Liver (tissue), 9 donors: ENCODE measurements around the gene MAML3. TPM values are rescaled to one million over a fixed set of nuclear protein-coding genes. Genes with fewer than 3 reads are reported as not detected.

Experiments used
- DNase-seq: peaks from one replicate; pipeline ENCODE4 v3.0.0-alpha.2; 2017; ENCODE audit warnings: low spot score
- H3K27ac ChIP-seq, 2 donors: one replicate each; pipeline ENCODE4 v1.7.0; 2013; ENCODE audit warnings: inconsistent platforms in 2 of 2, low read length in 2 of 2, control low read depth in 1 of 2, low read depth in 1 of 2, mild to moderate bottlenecking in 1 of 2
- H3K27me3 ChIP-seq, 4 donors: one replicate each; pipeline versions ENCODE4 v1.6.1 to v1.7.0; 2013; ENCODE audit warnings: low read length in 3 of 4, inconsistent platforms in 1 of 4, mild to moderate bottlenecking in 1 of 4, moderate library complexity in 1 of 4; ENCODE audit not compliant: control insufficient read depth in 4 of 4, insufficient read depth in 4 of 4
- H3K36me3 ChIP-seq, 4 donors: one replicate each; pipeline versions ENCODE4 v1.6.1 to v1.7.0; 2013; ENCODE audit warnings: low read length in 3 of 4, mild to moderate bottlenecking in 3 of 4, low read depth in 1 of 4, moderate library complexity in 1 of 4; ENCODE audit not compliant: control insufficient read depth in 4 of 4, insufficient read depth in 3 of 4
- H3K4me1 ChIP-seq, 4 donors: one replicate each; pipeline versions ENCODE4 v1.6.1 to v1.7.0; 2013; ENCODE audit warnings: low read length in 3 of 4, mild to moderate bottlenecking in 3 of 4, moderate library complexity in 1 of 4; ENCODE audit not compliant: control insufficient read depth in 4 of 4, insufficient read depth in 4 of 4
- H3K4me3 ChIP-seq, 3 donors: one replicate each; pipeline versions ENCODE4 v1.6.1 to v1.7.0; 2013; ENCODE audit warnings: low read length in 3 of 3, control low read depth in 1 of 3, low read depth in 1 of 3, mild to moderate bottlenecking in 1 of 3
- H3K9ac ChIP-seq, 2 donors: one replicate each; pipeline ENCODE4 v1.7.0; 2013; ENCODE audit warnings: low read length in 2 of 2, mild to moderate bottlenecking in 2 of 2, moderate library complexity in 2 of 2, control low read depth in 1 of 2, low read depth in 1 of 2
- H3K9me3 ChIP-seq, 4 donors: one replicate each; pipeline versions ENCODE4 v1.6.1 to v1.7.0; 2013; ENCODE audit warnings: low read length in 3 of 4; ENCODE audit not compliant: control insufficient read depth in 4 of 4
- ATF3 ChIP-seq: IDR thresholded peaks from 2 replicates; pipeline ENCODE4 v1.6.1; 2016; ENCODE audit warnings: antibody characterized with exemption
- CTCF ChIP-seq: fragments of 150-350 bp; IDR thresholded peaks from 2 replicates; pipeline ENCODE4 v1.5.1; 2017; ENCODE audit warnings: improper control_type of control experiment, low read depth, low read length; ENCODE audit not compliant: missing input control
- EGR1 ChIP-seq, 2 donors: IDR thresholded peaks; 2 replicates each; pipeline ENCODE4 v1.6.1; 2016 to 2018; ENCODE audit warnings: antibody characterized with exemption in 2 of 2, low read depth in 2 of 2
- FOXA1 ChIP-seq: IDR thresholded peaks from 2 replicates; pipeline ENCODE4 v1.6.1; 2016; ENCODE audit warnings: antibody characterized with exemption
- FOXA2 ChIP-seq: IDR thresholded peaks from 2 replicates; pipeline ENCODE4 v1.6.1; 2016; ENCODE audit warnings: antibody characterized with exemption
- GABPA ChIP-seq, 2 donors: IDR thresholded peaks in 1 of 2; conservative IDR thresholded peaks in 1 of 2; 2 replicates each; pipeline ENCODE4 v1.6.1; 2016; ENCODE audit warnings: antibody characterized with exemption in 2 of 2, mild to moderate bottlenecking in 1 of 2, moderate library complexity in 1 of 2
- HNF4A ChIP-seq, 2 donors: conservative IDR thresholded peaks; 2 replicates each; pipeline ENCODE4 v1.6.1; 2016; ENCODE audit warnings: antibody characterized with exemption in 2 of 2, mild to moderate bottlenecking in 2 of 2
- HNF4G ChIP-seq: IDR thresholded peaks from 2 replicates; pipeline ENCODE4 v1.6.1; 2016; ENCODE audit warnings: antibody characterized with exemption
- JUND ChIP-seq, 2 donors: IDR thresholded peaks; 2 replicates each; pipeline ENCODE4 v1.6.1; 2016; ENCODE audit warnings: antibody characterized with exemption in 2 of 2
- MAX ChIP-seq: IDR thresholded peaks from 2 replicates; pipeline ENCODE4 v1.6.1; 2016; ENCODE audit warnings: antibody characterized with exemption
- NR2F2 ChIP-seq: IDR thresholded peaks from 2 replicates; pipeline ENCODE4 v1.6.1; 2016; ENCODE audit warnings: antibody characterized with exemption
- RAD21 ChIP-seq, 2 donors: IDR thresholded peaks; 2 replicates each; pipeline ENCODE4 v1.6.1; 2016; ENCODE audit warnings: antibody characterized with exemption in 2 of 2, mild to moderate bottlenecking in 2 of 2
- REST ChIP-seq: IDR thresholded peaks from 2 replicates; pipeline ENCODE4 v1.6.1; 2016; ENCODE audit warnings: antibody characterized with exemption, mild to moderate bottlenecking
- RXRA ChIP-seq, 2 donors: IDR thresholded peaks; 2 replicates each; pipeline ENCODE4 v1.6.1; 2017 to 2018; ENCODE audit warnings: antibody characterized with exemption in 2 of 2, mild to moderate bottlenecking in 1 of 2
- SP1 ChIP-seq: IDR thresholded peaks from 2 replicates; pipeline ENCODE4 v1.6.1; 2018; ENCODE audit warnings: antibody characterized with exemption, mild to moderate bottlenecking
- TAF1 ChIP-seq: conservative IDR thresholded peaks from 2 replicates; pipeline ENCODE4 v1.6.1; 2016; ENCODE audit warnings: antibody characterized with exemption, mild to moderate bottlenecking
- YY1 ChIP-seq: IDR thresholded peaks from 2 replicates; pipeline ENCODE4 v1.6.1; 2016; ENCODE audit warnings: antibody characterized with exemption, mild to moderate bottlenecking
- ZBTB33 ChIP-seq: IDR thresholded peaks from 2 replicates; pipeline ENCODE4 v1.6.1; 2016; ENCODE audit warnings: antibody characterized with exemption
- WGBS: extraction: QIAGEN DNeasy Blood & Tissue Kit; methylation state at CpG from one replicate; pipeline ENCODE4 v1.1.7; 2013; 5-methylcytosine and 5-hydroxymethylcytosine counted together
- polyA plus RNA-seq, 2 donors: library from polyadenylated mRNA; stranded (reverse) in 1 of 2; unstranded in 1 of 2; fragments of 200-250 nt in 1 of 2; fragments of >200 nt in 1 of 2; fragmentation: Nextera tagmentation in 1 of 2; extraction: Ambion mirVana in 1 of 2; gene quantifications; one replicate each; pipeline versions ENCODE4 v1.2.1 to v1.2.3, GENCODE V29; 2013 to 2015
- total RNA-seq, 2 donors: library from RNA; depleted of rRNA; stranded (reverse); fragments of >200 nt; gene quantifications; one replicate each; pipeline ENCODE4 v1.2.3, GENCODE V29; 2014
- donor health status: healthy.
- donor health status: healthy.
- donor health status: healthy.
- donor health status: healthy.
- donor health status: healthy.

MAML3 gene
- total and polyA plus RNA-seq, 4 donors, result 1.3 to 4.3 (median 2.7) TPM

GRCh38 chr4:140163029-140163810 lies 9.2 kb upstream of the MAML3 start:
- Histone ChIP-seq H3K27me3 (no peaks in the 10 kb centered on the region), H3K27ac (no peak overlapping the region), H3K36me3 (no peaks in the 10 kb centered on the region), H3K4me3 (no peak overlapping the region), H3K9ac (no peak overlapping the region), H3K9me3 (no peaks in the 10 kb centered on the region), H3K4me1 (peaks cover 0 to 8% (median 2%) of the 10 kb centered on the region in 4 donors)
- no peak for DNase-seq
- WGBS, result 70% methylated on average over 8 of the region's 8 CpGs
- TF ChIP-seq GABPA (IDR thresholded peaks at IDR 0.05 in 1 of 2, conservative IDR thresholded peaks at IDR 0.05 in 1 of 2) (no peak), HNF4G (no peak), FOXA1 (no peak), JUND (IDR thresholded peaks at IDR 0.05) (no peak), HNF4A (conservative IDR thresholded peaks at IDR 0.05) (no peak), CTCF (no peak), EGR1 (IDR thresholded peaks at IDR 0.05; ENCODE audit: low read depth in 2 of 2) (no peak), RAD21 (IDR thresholded peaks at IDR 0.05) (no peak), ATF3 (no peak), REST (no peak), NR2F2 (no peak), YY1 (no peak), TAF1 (no peak), ZBTB33 (no peak), MAX (no peak), FOXA2 (no peak), SP1 (no peak), RXRA (IDR thresholded peaks at IDR 0.05) (no peak)
